Measurements from ENCODE around the gene PLEKHA4. TPM values are rescaled to one million over a fixed set of nuclear protein-coding genes. Genes with fewer than 3 reads are reported as not detected.

PLEKHA4 gene
- total RNA-seq, 6 experiments from 2014 or later = 5.7 to 25.6 (median 12.0) TPM

GRCh38 chr19:48870048-48870447, 1.6 kb upstream of the PLEKHA4 start:
- no peaks in the 10 kb centered on the region for H3K27me3 ChIP-seq
- intact Hi-C loops (cut with DNase I) = no loop called here
- TF ChIP-seq POLR2A (IDR thresholded peaks at IDR 0.05) (no peak), CTCF (IDR thresholded peaks at IDR 0.05) (no peak)
- no peaks in the 10 kb centered on the region for H3K9me3 ChIP-seq
- ATAC-seq (no peak), DNase-seq (no peak)
- no peak overlapping the region for H3K4me3 ChIP-seq
- 87% methylated on average over 4 of the region's 9 CpGs for WGBS (ENCODE audit: insufficient coverage, low coverage, low lambda C conversion rate, missing lambda C conversion rate)
- peaks cover 0 to 12% (median 3%) of the 10 kb centered on the region in 4 donors for H3K36me3 ChIP-seq
- H3K4me1 ChIP-seq = peaks cover 0 to 28% (median 9%) of the 10 kb centered on the region in 4 donors
- no peak overlapping the region for H3K27ac ChIP-seq

GRCh38 chr19:48867746-48868113, 687 bp downstream of the PLEKHA4 start:
- Histone ChIP-seq H3K9me3 (no peaks in the 10 kb centered on the region), H3K4me1 (peaks cover 0 to 17% (median 0%) of the 10 kb centered on the region in 4 donors), H3K36me3 (no peaks in the 10 kb centered on the region), H3K4me3 (peak overlapping the region; percentile 31 to 47 (median 36)), H3K27ac (peak overlapping the region; percentile 66 to 87 (median 85)), H3K27me3 (no peaks in the 10 kb centered on the region)
- WGBS (ENCODE audit: insufficient coverage, low coverage, low lambda C conversion rate, missing lambda C conversion rate) = 24% methylated on average over 2 of the region's 7 CpGs
- no peak for ATAC-seq
- intact Hi-C loops (cut with DNase I) = no loop called here
- TF ChIP-seq POLR2A (IDR thresholded peaks at IDR 0.05) (no peak), CTCF (IDR thresholded peaks at IDR 0.05) (no peak)
- DNase-seq = no peak

GRCh38 chr19:48867123-48867745, 1.2 kb downstream of the PLEKHA4 start:
- ATAC-seq (no peak), DNase-seq (no peak)
- no peak for TF ChIP-seq CTCF (IDR thresholded peaks at IDR 0.05)
- no peak for TF ChIP-seq POLR2A (IDR thresholded peaks at IDR 0.05)
- intact Hi-C loops (cut with DNase I) = no loop called here
- peak overlapping the region; percentile 31 to 47 (median 36) for H3K4me3 ChIP-seq
- H3K36me3 ChIP-seq = no peaks in the 10 kb centered on the region
- WGBS (ENCODE audit: insufficient coverage, low coverage, low lambda C conversion rate, missing lambda C conversion rate) = 65% methylated on average over 6 of the region's 14 CpGs
- H3K9me3 ChIP-seq = no peaks in the 10 kb centered on the region
- H3K4me1 ChIP-seq = peaks cover 0 to 17% (median 0%) of the 10 kb centered on the region in 4 donors
- H3K27me3 ChIP-seq = no peaks in the 10 kb centered on the region
- H3K27ac ChIP-seq = peak overlapping the region; percentile 66 to 87 (median 85)

- ATAC-seq (no peak), DNase-seq (no peak)
- Histone ChIP-seq H3K36me3 (no peaks in the 10 kb centered on the region), H3K4me3 (no peak overlapping the region), H3K27ac (no peak overlapping the region), H3K9me3 (no peaks in the 10 kb centered on the region), H3K4me1 (peaks cover 0 to 17% (median 0%) of the 10 kb centered on the region in 4 donors), H3K27me3 (no peaks in the 10 kb centered on the region)
- WGBS (ENCODE audit: insufficient coverage, low coverage, low lambda C conversion rate, missing lambda C conversion rate) = 68% methylated on average over 3 of the region's 6 CpGs
- TF ChIP-seq POLR2A (IDR thresholded peaks at IDR 0.05) = no peak
- no peak for TF ChIP-seq CTCF (IDR thresholded peaks at IDR 0.05)
- intact Hi-C loops (cut with DNase I) = no loop called here
Observed at GRCh38 chr19:48866692-48867091, 1.7 kb downstream of the PLEKHA4 start.
